Activated CD4-positive, CD25-positive, alpha-beta regulatory T cell treated with anti-CD3 and anti-CD28 coated beads, Interleukin-2, amount 50 U/mL, for 24 hours (primary cell): ENCODE results near the gene GTF2H2C_2.
A peak's percentile ranks its signal among the peaks of the same experiment; 100 is the strongest.
"Not testable (repeated sequence)": the region's sequence is repeated elsewhere in the genome, so short reads cannot be mapped to it uniquely, and the experiment has no call there.

Source experiments
- ATAC-seq, 2 donors: fragments of 150-1000 bp; cut with Tn5 transposase; one replicate each; pipeline ENCODE4 v1.10.0; 2021; ENCODE audit warnings: mild to moderate bottlenecking in 1 of 2, moderate library complexity in 1 of 2

GTF2H2C_2 gene

DNA sequence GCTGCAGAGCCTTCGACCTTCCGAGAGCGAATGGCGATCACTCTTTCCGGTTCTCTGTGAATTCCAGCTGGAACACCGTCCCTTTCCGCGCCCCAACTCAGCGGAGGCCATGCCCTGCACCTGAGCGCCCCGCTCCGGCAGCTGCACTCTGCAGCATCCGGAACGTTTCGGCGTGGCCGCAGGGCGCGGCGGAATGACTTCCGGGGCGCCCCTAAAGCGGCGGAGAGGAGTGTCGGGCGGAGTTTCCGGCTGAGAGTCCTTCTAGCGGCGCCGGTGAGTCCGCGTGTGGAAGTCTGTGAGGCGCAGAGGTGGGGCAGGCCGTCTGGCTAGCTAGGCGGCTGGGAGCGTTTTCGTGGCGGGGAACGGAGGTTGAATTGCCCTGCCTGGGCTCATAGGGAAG is at the start of gene GTF2H2C_2:
GTF2H2C_2 (plus strand) TSS at position 252 of the 400 bp plus-strand sequence.
- ATAC-seq, result peak; percentile 100

DNA sequence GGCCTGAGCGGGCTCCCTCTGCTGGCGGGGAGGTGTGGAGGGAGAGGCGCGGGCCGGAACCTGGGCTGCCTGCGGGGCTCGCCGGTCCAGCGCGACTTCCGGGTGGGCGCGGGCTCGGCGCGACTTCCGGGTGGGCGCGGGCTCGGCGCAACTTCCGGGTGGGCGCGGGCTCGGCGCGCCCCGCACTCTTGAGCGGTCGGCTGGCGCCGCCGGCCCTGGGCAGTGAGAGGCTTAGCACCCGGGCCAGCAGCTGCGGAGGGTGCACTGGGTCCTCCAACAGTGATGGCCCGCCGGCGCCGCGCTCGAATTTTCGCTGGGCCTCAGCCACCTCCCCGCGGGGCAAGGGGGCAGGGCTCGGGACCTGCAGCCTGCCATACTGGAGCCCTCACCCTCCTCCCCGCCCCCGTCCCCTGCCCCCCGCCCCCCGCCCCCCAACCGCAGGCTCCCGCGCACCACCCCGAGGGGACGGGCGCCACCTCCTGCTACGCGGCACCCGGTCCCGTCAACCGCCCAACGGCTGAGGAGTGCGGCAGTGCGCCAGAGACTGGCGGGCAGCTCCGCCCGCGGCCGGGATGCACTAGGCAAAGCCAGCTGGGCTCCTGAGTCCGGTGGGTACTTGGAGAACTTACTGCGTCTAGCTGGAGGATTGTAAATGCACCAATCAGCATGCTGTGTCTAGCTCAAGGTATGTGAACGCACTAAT is 14.0 kb upstream of the GTF2H2C_2 start:
- peak; percentile 83 to 97 for ATAC-seq

DNA sequence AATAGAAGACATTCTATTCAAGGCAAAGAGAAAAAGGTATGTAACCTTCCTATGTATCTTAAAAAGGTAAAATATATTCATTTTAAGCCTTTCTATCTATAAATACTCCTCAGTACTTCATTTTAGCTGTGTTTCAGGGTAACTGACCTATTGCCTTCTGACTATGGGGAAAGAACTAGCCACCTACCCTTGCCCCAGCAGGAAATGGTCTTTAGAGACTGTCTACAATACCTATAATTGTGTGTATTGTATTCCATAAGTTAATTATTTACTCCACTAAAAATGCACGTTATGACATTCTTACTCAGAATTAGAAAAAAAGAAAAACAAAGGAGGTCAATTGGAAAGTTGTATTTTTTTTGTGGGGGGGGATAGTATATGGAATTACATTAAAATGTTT is 6.2 kb downstream of the GTF2H2C_2 start:
- not testable (repeated sequence) for ATAC-seq

GRCh38 chr5:70423215-70423614 is 8.0 kb downstream of the GTF2H2C_2 start:
- ATAC-seq, result not testable (repeated sequence)

DNA sequence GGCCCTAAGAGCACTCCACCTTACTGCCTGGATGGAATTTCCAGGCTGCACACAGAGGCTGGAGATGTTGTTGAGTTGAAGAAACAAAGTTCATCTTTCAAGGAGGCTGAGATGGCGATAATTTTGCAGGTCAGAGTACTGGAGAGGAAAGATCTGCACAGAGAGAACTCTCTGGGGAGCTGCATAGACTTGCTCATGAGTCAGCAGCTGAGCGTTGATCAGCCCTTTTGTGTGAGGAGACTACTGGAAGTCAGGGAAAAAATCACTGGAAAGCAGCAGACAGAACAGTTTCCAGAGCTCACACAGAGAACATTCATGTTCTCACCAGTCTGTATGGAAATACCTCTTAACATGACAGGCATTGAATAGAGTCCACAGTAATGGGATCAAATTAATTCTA is 23.4 kb downstream of the GTF2H2C_2 start:
- not testable (repeated sequence) for ATAC-seq

DNA sequence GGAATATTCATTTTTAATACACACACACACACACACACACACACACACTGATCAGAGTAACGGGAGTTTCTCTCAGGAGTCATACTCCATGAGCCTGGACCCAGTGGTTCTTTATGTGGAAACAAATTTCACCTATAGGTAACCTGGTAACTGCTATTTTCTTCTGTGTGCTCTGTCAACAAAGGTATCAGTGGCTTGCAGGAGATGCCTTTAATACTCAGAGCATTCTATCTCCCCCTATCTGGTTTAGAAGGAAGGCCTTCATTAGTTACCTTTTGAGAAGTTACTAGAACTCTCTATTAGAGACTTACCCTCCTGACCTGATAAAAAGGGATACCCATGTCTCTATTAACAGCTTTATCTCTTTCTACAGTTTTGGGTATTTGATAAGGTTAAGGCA is 34.4 kb downstream of the GTF2H2C_2 start:
- ATAC-seq, result not testable (repeated sequence)

- not testable (repeated sequence) for ATAC-seq
Observed at GRCh38 chr5:70451249-70451984, 36.2 kb downstream of the GTF2H2C_2 start.

DNA sequence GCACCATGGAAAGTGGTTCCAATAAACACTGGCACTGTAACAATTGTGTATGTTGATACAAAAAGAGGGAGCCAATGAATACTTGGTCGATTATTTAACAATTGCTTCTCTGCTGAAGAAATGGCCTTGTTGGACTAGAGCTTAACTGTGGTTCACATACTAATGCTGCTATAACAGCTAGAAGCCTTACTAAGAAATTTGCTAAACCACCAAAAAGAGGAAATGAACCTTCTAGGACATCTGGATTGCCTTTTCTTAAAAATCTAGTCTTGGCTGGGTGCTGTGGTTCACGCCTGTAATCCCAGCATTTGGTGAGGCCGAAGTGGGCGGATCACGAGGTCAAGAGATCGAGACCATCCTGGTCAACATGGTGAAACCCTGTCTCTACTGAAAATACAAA is 41.9 kb downstream of the GTF2H2C_2 start:
- ATAC-seq, result not testable (repeated sequence)

- ATAC-seq, result not testable (repeated sequence)
Observed at GRCh38 chr5:70459188-70459587, 44.0 kb downstream of the GTF2H2C_2 start.

DNA sequence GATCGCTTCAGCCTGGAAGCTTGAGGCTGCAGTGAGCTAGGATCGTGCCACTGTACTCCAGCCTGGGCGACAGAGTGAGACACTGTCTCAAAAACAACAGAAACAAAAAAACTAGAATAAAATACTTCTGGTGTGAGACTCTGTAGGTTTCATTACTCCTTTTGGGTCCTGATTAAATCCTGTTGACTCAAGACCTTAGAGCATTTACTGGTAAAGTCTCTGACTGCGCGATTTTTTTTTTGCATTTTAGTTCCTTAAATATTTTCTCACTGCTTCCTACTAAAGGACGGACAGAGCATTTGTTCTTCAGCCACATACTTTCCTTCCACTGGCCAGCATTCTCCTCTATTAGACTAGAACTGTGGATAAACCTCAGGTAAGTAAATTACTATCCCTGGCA is 46.8 kb downstream of the GTF2H2C_2 start:
- not testable (repeated sequence) for ATAC-seq

- ATAC-seq, result not testable (repeated sequence)
Observed at GRCh38 chr5:70464019-70464637, 49.0 kb downstream of the GTF2H2C_2 start.

DNA sequence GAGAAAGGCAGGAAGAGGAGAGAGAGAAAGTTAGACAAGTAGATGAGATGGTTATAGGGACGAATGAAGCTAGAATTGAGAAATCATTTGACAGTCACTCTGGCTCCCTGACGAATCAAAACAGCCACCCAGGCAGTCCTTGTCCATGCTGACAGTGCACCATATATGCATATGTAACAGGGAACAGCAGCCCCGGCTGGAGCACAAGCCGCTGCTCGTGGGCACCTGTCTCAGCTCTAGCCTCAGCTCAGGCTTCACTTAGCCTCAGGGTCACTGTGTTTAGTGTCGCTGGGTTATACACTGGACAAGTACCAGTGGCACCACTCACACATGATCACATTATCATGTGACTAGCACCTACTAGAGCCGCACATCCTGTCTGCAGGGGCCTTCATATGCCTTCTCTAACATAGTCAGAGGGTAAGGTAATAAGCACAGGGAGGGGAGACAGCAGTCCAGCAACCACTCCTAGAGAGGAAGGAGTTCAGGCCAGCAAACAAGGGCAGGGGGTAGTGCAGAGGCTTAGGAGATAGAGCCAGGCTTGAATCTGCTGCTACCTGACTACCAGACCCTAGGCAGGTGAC is 54.9 kb downstream of the GTF2H2C_2 start:
- ATAC-seq, result not testable (repeated sequence)
